PC-3 (cell line): Measurements from ENCODE around the gene GPC6. TPM values are rescaled to one million over a fixed set of nuclear protein-coding genes. Genes with fewer than 3 reads are reported as not detected.

Experiments
- ATAC-seq: fragments of 200-7000 bp; cut with Tn5 transposase; 2 replicates; pipeline ENCODE4 v1.9.1; 2020; ENCODE audit warnings: mild to moderate bottlenecking, moderate library complexity
- BruUV-seq: library from RNA; stranded (reverse); fragments of 400-500 nt; replicated peaks from 2 replicates; lab custom pipeline; 2021; lab: Mats Ljungman, UMichigan
- CTCF ChIA-PET: fragments of 300-600 bp; sonication (Branson Sonifier 250); formaldehyde crosslinking; loops from one replicate; lab custom pipeline; 2022; ENCODE audit warnings: antibody characterized with exemption; lab: Charles Lee
- POLR2A ChIA-PET: fragments of 300-600 bp; sonication (Branson Sonifier 250); formaldehyde crosslinking; loops from one replicate; lab custom pipeline; 2022; ENCODE audit warnings: antibody characterized with exemption; ENCODE audit not compliant: unreplicated experiment; lab: Charles Lee
- DNase-seq: peaks from one replicate; pipeline ENCODE4 v3.0.0-alpha.2; 2015
- H2AFZ ChIP-seq: fragments of 300-600 bp; sonication (generic); 2 replicates; pipeline ENCODE4 v1.6.0; 2016; ENCODE audit warnings: antibody characterized with exemption, low read length
- H3F3A ChIP-seq: fragments of 300-600 bp; sonication (generic); one replicate; pipeline ENCODE4 v1.6.0; 2017; ENCODE audit warnings: antibody characterized with exemption, low read length, control low read depth, mild to moderate bottlenecking; ENCODE audit not compliant: unreplicated experiment
- H3K27ac ChIP-seq: fragments of 300-600 bp; sonication (generic); 2 replicates; pipeline ENCODE4 v1.5.1; 2016; ENCODE audit warnings: mild to moderate bottlenecking, low read length
- H3K27me3 ChIP-seq: fragments of 300-600 bp; sonication (generic); 2 replicates; pipeline ENCODE4 v1.6.1; 2016; ENCODE audit warnings: low read length, mixed read lengths
- H3K36me3 ChIP-seq: fragments of 300-600 bp; sonication (generic); 2 replicates; pipeline ENCODE4 v1.6.1; 2016; ENCODE audit warnings: low read depth, mixed run types, low read length, mixed read lengths
- H3K4me1 ChIP-seq: fragments of 300-600 bp; sonication (generic); 2 replicates; pipeline ENCODE4 v1.5.1; 2016; ENCODE audit warnings: low read length; ENCODE audit not compliant: insufficient read depth
- H3K4me2 ChIP-seq: fragments of 300-600 bp; sonication (generic); 2 replicates; pipeline ENCODE4 v1.6.0; 2016; ENCODE audit warnings: low read length
- H3K4me3 ChIP-seq: fragments of 300-600 bp; sonication (generic); 2 replicates; pipeline ENCODE4 v1.5.1; 2016; ENCODE audit warnings: mild to moderate bottlenecking, low read length, mixed read lengths
- H3K79me2 ChIP-seq: fragments of 300-600 bp; sonication (generic); 2 replicates; pipeline ENCODE4 v1.6.1; 2017; ENCODE audit warnings: low read length, mixed read lengths
- H3K9ac ChIP-seq: fragments of 300-600 bp; sonication (generic); 2 replicates; pipeline ENCODE4 v1.6.0; 2016; ENCODE audit warnings: mild to moderate bottlenecking, low read length
- H3K9me2 ChIP-seq: fragments of 300-600 bp; sonication (generic); replicated peaks from 2 replicates; pipeline ENCODE4 v1.6.1; 2016; ENCODE audit warnings: mixed run types, low read length, mixed read lengths
- H3K9me3 ChIP-seq: fragments of 300-600 bp; sonication (generic); 2 replicates; pipeline ENCODE4 v1.6.1; 2016; ENCODE audit warnings: low read length, mixed read lengths
- H4K20me1 ChIP-seq: fragments of 300-600 bp; sonication (generic); 2 replicates; pipeline ENCODE4 v1.6.1; 2016; ENCODE audit warnings: low read length, mixed read lengths
- CTCF ChIP-seq: fragments of 300-600 bp; sonication (generic); conservative IDR thresholded peaks from 2 replicates; pipeline ENCODE4 v1.5.1; 2017; ENCODE audit warnings: antibody characterized with exemption, low read depth, mild to moderate bottlenecking, low read length
- EZH2 ChIP-seq: fragments of 300-600 bp; sonication (generic); IDR thresholded peaks from one replicate; pipeline ENCODE4 v1.6.1; 2017; ENCODE audit warnings: antibody characterized with exemption, mild to moderate bottlenecking, low read length; ENCODE audit not compliant: unreplicated experiment
- EZH2phosphoT487 ChIP-seq: fragments of 300-600 bp; sonication (generic); IDR thresholded peaks from 2 replicates; pipeline ENCODE4 v1.6.1; 2018; ENCODE audit warnings: mild to moderate bottlenecking, antibody characterized with exemption, low read length, borderline replicate concordance
- intact Hi-C: fragments of 100-400 bp; cut with micrococcal nuclease; formaldehyde crosslinking; loops from 2 replicates; pipeline ENCODE4 v1.9.0; 2023
- total RNA-seq: library from RNA; depleted of rRNA; stranded (reverse); fragments of >200 nt; gene quantifications from 2 replicates; pipeline ENCODE4 v1.2.3, GENCODE V29; 2014

GPC6 gene
- total RNA-seq, 1 experiment from 2014 or later = 3.5 TPM

GRCh38 chr13:94315188-94315587 lies 1088.6 kb downstream of the GPC6 start:
- ChIA-PET CTCF (no interaction called here), POLR2A (no interaction called here)
- Histone ChIP-seq H3K4me1 (peaks cover 10% of the 10 kb centered on the region), H3K27me3 (no peaks in the 10 kb centered on the region), H3K36me3 (no peaks in the 10 kb centered on the region), H3K9me3 (no peaks in the 10 kb centered on the region), H3K27ac (no peak overlapping the region), H3K9ac (no peak overlapping the region), H2AFZ (no peak overlapping the region), H4K20me1 (no peaks in the 10 kb centered on the region), H3K4me3 (no peak overlapping the region), H3K4me2 (no peak overlapping the region), H3K9me2 (no peaks in the 10 kb centered on the region), H3K79me2 (no peaks in the 10 kb centered on the region), H3F3A (no peaks in the 10 kb centered on the region)
- TF ChIP-seq EZH2 (no peak), CTCF (no peak), EZH2phosphoT487 (no peak)
- ATAC-seq (no peak), DNase-seq (no peak)
- BruUV-seq = no TSS peak
- intact Hi-C loops = no loop called here

- H3K4me1 ChIP-seq = no peaks in the 10 kb centered on the region
- H3K27ac ChIP-seq = no peak overlapping the region
- no peaks in the 10 kb centered on the region for H3F3A ChIP-seq
- ATAC-seq (no peak), DNase-seq (peak; percentile 4)
- intact Hi-C loops = no loop called here
- H2AFZ ChIP-seq = no peak overlapping the region
- no peak for TF ChIP-seq CTCF
- TF ChIP-seq EZH2 = no peak
- TF ChIP-seq EZH2phosphoT487 = no peak
- H3K9ac ChIP-seq = no peak overlapping the region
- ChIA-PET CTCF (no interaction called here), POLR2A (no interaction called here)
- no peaks in the 10 kb centered on the region for H3K36me3 ChIP-seq
- no peak overlapping the region for H3K4me2 ChIP-seq
- H3K27me3 ChIP-seq = no peaks in the 10 kb centered on the region
- no peaks in the 10 kb centered on the region for H3K9me2 ChIP-seq
- no peaks in the 10 kb centered on the region for H3K9me3 ChIP-seq
- H3K79me2 ChIP-seq = no peaks in the 10 kb centered on the region
- no peaks in the 10 kb centered on the region for H4K20me1 ChIP-seq
- BruUV-seq = no TSS peak
- H3K4me3 ChIP-seq = no peak overlapping the region
Measured at GRCh38 chr13:94317063-94317491, 1090.5 kb downstream of the GPC6 start.

GRCh38 chr13:94318418-94318817 lies 1091.8 kb downstream of the GPC6 start:
- Histone ChIP-seq H3F3A (no peaks in the 10 kb centered on the region), H4K20me1 (no peaks in the 10 kb centered on the region), H3K9me2 (no peaks in the 10 kb centered on the region), H2AFZ (no peak overlapping the region), H3K79me2 (no peaks in the 10 kb centered on the region), H3K4me2 (no peak overlapping the region), H3K27me3 (no peaks in the 10 kb centered on the region), H3K9me3 (no peaks in the 10 kb centered on the region), H3K4me3 (no peak overlapping the region), H3K27ac (no peak overlapping the region), H3K9ac (no peak overlapping the region), H3K4me1 (no peaks in the 10 kb centered on the region), H3K36me3 (no peaks in the 10 kb centered on the region)
- DNase-seq (no peak), ATAC-seq (no peak)
- POLR2A ChIA-PET = no interaction called here
- TF ChIP-seq EZH2phosphoT487 = no peak
- no peak for TF ChIP-seq CTCF
- TF ChIP-seq EZH2 = no peak
- CTCF ChIA-PET = no interaction called here
- intact Hi-C loops = no loop called here
- no TSS peak for BruUV-seq
